ENCODE measurements around the gene RAB31. TPM values are rescaled to one million over a fixed set of nuclear protein-coding genes. Genes with fewer than 3 reads are reported as not detected.

The RAB31 gene
- total and polyA plus RNA-seq, 11 donors: 3.2 to 67.7 (median 12.8) TPM

DNA sequence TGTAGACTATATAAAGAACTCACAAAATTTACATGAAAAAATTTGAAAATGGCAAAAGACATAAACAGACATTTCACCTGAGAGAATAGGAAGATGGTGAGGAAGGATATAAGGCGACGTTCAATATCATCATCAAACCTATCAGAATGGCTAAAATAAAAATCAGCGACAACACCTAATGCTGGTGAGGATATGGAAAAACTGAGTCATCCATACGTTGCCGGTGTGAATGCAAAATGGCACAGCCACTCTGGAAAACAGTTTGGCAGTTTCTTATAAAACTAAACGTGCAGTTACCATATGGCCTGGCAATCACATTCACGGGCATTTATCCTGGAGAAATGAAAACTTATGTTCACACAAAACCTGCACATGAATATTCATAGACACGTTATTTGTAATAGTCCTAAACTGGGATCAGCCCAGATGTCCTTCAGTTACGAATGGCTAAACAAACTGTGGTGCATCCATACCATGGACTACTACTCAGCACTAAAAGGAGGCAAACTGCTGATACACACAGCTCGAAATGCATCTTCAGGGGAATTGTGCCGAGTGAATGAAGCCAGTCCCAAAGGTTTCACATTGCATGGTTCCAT is 114.6 kb downstream of the RAB31 start:
- H3K27ac ChIP-seq: peak overlapping the region in 5 of 12 donors; percentile 66 to 84 (median 78)
- WGBS, 4 donors: 88 to 91% (median 89%) methylated on average over 11 of the region's 11 CpGs
- intact Hi-C loops (cut with DNase I): loop anchor here in 3 of 10 donors (10.0 kb wide), 2 partner anchors 92 to 102 kb away; partner anchors contain the start of gene VAPA (in 2 of the 3)

DNA sequence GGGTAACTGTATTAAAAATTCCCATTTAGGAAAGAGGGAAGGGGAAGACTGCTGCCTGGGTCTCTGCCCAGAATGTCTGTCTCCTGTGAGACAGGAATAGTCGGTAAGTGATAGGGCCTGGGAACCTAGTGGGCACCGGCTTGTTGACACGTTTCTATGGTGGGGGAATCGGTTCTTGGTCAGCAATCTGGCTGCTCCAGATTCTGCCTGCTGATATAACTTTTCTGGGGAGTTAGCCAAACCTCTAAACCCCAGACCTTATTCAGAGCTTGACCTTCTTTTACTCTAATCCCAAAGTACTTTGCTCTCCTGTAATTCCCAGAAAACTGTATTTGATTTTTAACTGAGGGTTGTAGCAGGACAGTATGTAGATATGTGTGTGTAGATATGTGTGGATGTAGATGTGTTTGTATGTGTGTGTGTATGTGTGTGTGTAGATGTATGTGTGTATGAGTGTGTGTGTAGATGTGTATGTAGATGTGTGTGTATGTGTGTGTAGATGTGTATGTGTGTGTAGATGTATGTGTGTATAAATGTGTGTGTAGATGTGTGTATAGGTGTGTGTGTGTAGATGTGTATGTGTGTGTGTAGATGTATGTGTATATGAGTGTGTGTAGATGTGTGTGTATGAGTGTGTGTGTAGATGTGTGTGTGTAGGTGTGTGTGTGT is 115.8 kb downstream of the RAB31 start:
- TF ChIP-seq, protein P1, sequence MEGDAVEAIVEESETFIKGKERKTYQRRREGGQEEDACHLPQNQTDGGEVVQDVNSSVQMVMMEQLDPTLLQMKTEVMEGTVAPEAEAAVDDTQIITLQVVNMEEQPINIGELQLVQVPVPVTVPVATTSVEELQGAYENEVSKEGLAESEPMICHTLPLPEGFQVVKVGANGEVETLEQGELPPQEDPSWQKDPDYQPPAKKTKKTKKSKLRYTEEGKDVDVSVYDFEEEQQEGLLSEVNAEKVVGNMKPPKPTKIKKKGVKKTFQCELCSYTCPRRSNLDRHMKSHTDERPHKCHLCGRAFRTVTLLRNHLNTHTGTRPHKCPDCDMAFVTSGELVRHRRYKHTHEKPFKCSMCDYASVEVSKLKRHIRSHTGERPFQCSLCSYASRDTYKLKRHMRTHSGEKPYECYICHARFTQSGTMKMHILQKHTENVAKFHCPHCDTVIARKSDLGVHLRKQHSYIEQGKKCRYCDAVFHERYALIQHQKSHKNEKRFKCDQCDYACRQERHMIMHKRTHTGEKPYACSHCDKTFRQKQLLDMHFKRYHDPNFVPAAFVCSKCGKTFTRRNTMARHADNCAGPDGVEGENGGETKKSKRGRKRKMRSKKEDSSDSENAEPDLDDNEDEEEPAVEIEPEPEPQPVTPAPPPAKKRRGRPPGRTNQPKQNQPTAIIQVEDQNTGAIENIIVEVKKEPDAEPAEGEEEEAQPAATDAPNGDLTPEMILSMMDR (IDR thresholded peaks at IDR 0.05): no peak
- TF ChIP-seq POLR2A (IDR thresholded peaks at IDR 0.05): no peak
- Histone ChIP-seq H3K27ac (peak overlapping the region; percentile 5 to 90 (median 78)), H3K4me1 (peaks cover 0 to 70% (median 22%) of the 10 kb centered on the region in 12 donors), H3K9me3 (peaks cover 0 to 21% (median 0%) of the 10 kb centered on the region in 12 donors), H3K4me3 (no peak overlapping the region), H3K36me3 (no peaks in the 10 kb centered on the region), H3K27me3 (no peaks in the 10 kb centered on the region)
- intact Hi-C loops (cut with DNase I): loop anchor here in 4 of 10 donors (2.0 to 10.0 kb wide), 3 partner anchors 15 to 101 kb away; partner anchors contain the start of gene VAPA (in 2 of the 4)
- ATAC-seq (peak; percentile 33 to 78 (median 66)), DNase-seq (peak in 3 of 5 donors; percentile 50 to 63 (median 60))
- WGBS, 4 donors: 32 to 43% (median 34%) methylated on average over 4 of the region's 4 CpGs

More for the DNA sequence above, 114.6 kb downstream of the RAB31 start:
- no peak overlapping the region for H3K4me3 ChIP-seq
- ATAC-seq (no peak), DNase-seq (no peak)
- H3K4me1 ChIP-seq: peaks cover 0 to 57% (median 23%) of the 10 kb centered on the region in 12 donors
- TF ChIP-seq, protein P1 (IDR thresholded peaks at IDR 0.05): no peak
- TF ChIP-seq POLR2A (IDR thresholded peaks at IDR 0.05): no peak
- no peaks in the 10 kb centered on the region for H3K36me3 ChIP-seq
- peaks cover 0 to 28% (median 0%) of the 10 kb centered on the region in 12 donors for H3K9me3 ChIP-seq
- no peaks in the 10 kb centered on the region for H3K27me3 ChIP-seq

DNA sequence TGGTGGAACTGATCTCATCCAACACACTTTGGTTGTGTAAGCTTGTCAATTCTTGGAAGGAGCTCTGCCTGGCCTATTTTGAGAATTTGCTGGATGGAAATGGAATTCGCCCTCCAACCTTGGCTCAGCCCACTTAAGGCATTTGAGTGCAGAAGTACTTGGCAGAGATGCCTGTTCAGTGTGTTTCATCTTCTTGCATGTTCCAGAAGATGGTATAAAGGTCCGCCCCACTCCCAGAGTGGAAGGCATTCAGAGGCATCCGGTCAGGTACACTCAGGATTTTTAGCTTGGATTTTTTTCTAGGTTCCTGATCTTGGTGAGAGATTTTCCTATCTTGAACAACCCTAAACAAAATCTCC is 116.4 kb downstream of the RAB31 start:
- ATAC-seq (peak; percentile 75 to 86 (median 84)), DNase-seq (peak in 4 of 5 donors; percentile 57 to 66 (median 63))
- Histone ChIP-seq H3K36me3 (no peaks in the 10 kb centered on the region), H3K27me3 (no peaks in the 10 kb centered on the region), H3K9me3 (peaks cover 0 to 17% (median 0%) of the 10 kb centered on the region in 12 donors), H3K4me1 (peaks cover 0 to 70% (median 22%) of the 10 kb centered on the region in 12 donors), H3K27ac (peak overlapping the region; percentile 64 to 90 (median 78)), H3K4me3 (no peak overlapping the region)
- WGBS, 4 donors: 47 to 69% (median 56%) methylated on average over 3 of the region's 3 CpGs
- intact Hi-C loops (cut with DNase I): loop anchor here in 4 of 10 donors (2.0 to 10.0 kb wide), 3 partner anchors 14 to 100 kb away; partner anchors contain the start of gene VAPA (in 2 of the 4)
- no peak for TF ChIP-seq POLR2A (IDR thresholded peaks at IDR 0.05)
- TF ChIP-seq, protein P1 (IDR thresholded peaks at IDR 0.05): no peak

DNA sequence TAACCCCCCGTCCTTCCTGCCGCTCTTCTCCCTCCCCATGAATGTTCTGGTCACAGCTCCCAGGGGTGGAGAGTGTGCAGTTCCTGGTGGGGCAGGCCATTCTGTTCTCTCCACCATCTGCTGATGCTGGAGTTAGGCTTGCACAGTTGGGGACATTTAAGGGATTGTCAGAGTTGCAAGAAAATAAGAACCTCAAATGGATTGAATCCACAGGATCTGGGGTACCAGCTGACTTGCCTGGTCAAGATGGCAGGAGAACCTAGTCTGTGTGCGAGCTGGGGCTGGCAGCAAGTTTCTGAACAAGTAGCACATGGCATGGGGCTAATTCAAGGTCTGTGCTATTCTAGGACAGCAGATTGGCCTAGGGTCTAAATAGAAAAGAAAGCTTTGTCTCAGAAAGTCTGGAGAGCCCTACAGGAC is 116.9 kb downstream of the RAB31 start:
- ATAC-seq (peak; percentile 16 to 34 (median 24)), DNase-seq (no peak)
- Histone ChIP-seq H3K4me3 (no peak overlapping the region), H3K36me3 (no peaks in the 10 kb centered on the region), H3K27me3 (no peaks in the 10 kb centered on the region), H3K4me1 (peaks cover 0 to 70% (median 22%) of the 10 kb centered on the region in 12 donors), H3K9me3 (peaks cover 0 to 14% (median 0%) of the 10 kb centered on the region in 12 donors), H3K27ac (peak overlapping the region; percentile 47 to 90 (median 78))
- TF ChIP-seq POLR2A (IDR thresholded peaks at IDR 0.05): no peak
- TF ChIP-seq, protein P1 (IDR thresholded peaks at IDR 0.05): no peak
- WGBS, 4 donors: 73 to 80% (median 76%) methylated on average over 3 of the region's 3 CpGs
- intact Hi-C loops (cut with DNase I): loop anchor here in 4 of 10 donors (2.0 to 10.0 kb wide), 3 partner anchors 14 to 100 kb away; partner anchors contain the start of gene VAPA (in 2 of the 4)
